ENCODE results near the gene CHN2.

CHN2 gene

DNA sequence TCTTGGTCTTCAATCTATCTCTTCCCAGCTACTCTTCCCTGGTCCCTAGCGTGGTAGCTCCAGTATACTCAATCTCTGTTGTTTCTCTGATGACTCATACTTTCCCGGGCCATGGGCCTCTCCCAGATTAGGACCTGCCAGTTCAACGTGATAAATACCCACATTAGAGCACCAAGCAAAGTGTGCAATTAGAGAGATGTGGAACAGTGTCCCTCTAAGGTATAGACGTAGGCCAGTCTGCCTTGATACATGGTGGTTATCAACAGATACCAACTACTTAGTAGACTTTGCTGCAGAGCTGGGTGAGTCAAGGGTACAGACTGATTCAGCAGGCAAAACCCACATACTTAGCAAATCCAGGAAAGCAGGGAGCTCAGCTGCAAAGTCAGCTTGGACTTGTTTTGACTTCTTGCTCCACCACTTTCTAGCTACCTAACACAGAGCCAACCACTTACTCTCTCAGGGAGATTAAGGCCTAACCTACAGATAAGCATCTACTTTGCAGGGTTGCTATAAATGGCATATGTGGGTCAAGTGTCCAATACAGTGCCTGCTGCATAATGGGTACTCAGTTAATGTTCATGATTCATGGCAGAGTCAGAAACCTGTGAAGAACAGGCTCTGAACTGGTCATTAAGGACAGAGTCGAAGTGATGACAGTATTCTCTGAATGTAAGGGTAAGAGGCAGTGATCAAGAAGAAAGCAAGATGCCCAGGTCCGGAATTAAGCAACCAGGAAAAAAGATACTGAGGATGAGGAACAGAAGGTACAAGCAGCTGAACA is 176.1 kb downstream of the CHN2 start:
- DNase-seq = peak in 1 of 2 experiments; percentile 17

DNA sequence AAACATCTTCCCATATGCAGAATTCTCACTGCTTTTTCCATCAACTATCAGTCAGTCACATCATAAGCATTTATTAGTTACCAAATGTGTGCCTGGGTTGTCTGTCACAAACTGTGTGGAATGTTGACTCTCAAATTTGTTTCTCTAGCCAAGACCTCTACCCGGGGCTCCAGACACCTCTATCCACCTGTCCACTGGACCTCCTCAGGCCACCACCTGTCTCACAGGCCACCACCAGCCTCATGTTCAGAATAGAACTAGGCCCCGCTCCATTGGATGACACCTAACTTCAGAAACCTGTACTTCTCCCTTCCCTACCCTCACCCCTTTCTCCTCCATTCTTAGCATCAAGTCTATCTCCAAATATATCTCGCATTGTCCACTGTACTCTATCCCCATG is 176.9 kb downstream of the CHN2 start:
- no peak for DNase-seq

DNA sequence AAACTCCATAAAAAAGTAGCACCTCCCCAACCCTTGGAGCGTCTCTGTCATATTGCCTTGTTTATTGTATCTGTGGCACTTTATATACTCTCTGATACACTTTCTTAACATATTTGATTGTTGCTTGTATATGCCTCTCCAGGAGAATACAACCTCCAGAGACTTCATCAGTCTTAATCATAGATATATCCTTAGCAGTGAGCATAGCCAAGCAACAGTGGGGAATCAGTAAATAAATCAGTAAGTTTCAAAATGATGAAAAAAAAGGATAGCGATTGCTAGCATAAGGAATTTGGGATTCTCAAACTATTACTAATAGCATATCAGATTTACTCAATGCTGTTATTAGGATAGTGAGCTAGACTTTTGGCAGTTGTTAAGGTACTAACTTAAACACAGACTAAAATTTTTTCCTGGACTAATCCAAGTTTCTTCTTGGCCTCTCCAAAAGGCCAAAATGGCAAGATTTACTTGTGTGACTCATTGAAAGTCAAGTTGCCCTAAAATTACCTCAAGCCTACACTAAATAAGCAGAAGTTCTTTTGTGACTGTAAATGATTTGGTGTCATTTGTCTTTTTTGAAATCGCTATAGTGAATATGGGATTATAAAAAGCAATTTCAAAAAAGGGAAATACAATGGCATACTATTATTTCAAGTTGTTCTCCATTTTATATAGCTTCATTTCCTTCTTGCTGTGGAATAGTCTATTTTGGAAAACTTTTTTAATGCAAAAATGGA is 177.9 kb downstream of the CHN2 start:
- no peak for DNase-seq

GRCh38 chr7:29375641-29376562 is 181.3 kb downstream of the CHN2 start:
- no peak for DNase-seq

- no peak for DNase-seq
Observed at GRCh38 chr7:29377718-29378117, 183.1 kb downstream of the CHN2 start.

DNA sequence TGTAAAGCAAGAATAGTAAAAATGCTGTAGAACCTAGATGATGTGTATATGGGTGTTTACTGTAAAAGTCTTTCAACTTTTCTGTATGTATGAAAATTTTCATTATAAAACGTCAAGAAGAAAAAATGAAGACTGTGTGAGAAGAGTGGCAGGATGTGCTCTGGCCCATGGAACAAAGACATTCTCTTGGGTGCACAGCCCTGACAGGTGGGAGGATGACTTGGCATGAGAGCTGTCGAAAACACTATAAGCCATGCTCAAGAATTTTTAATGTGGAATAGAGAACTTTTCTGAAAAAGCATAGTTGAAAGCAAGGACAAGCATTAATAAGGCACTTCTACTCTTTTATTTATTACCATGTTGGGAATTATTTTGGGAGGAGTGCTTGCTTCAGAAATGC is 185.0 kb downstream of the CHN2 start:
- DNase-seq = no peak

DNA sequence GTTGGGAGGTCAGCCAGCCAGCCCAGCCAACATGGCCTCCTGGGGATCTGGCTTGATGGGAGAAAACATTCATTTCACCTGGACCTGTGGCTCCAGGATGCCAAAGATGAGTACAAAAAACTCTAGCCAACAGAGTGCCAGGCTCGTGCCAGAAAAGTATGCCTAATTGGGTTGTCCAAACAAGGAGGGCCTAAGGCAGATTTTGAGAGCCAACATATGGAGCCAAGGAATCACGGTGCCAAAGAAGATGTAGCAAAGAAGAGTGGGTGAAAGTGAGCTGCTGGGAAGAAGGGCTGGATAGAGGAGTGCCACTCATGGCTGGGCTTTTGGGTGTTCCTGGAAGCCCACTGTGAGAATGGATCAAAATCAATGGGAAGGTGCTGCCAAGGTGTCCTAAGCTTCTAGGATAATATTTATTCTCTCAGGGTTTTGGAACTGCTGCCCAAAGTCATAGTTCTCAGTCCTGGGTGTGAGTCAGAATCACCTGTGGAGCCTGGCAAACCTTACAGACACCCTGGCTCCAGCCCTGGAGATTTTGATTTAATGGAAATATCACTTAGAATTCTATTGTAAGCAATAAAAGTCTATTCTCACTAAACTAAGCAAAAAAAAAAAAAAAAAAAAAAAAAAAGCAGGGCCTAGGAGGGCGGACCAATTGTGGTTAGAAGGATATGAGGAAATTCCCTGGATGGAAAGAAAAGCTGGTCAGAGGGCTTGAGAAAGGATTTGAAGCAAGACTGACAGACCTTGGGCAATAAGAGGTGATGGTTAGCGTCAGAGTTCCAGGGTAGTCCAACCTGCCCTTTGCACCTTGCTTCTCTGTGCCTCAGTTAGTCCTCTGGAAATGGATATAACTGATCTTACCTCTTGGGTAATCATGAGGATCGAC is 186.9 kb downstream of the CHN2 start:
- DNase-seq = no peak

GRCh38 chr7:29384277-29384676 is 189.7 kb downstream of the CHN2 start:
- DNase-seq = no peak

DNA sequence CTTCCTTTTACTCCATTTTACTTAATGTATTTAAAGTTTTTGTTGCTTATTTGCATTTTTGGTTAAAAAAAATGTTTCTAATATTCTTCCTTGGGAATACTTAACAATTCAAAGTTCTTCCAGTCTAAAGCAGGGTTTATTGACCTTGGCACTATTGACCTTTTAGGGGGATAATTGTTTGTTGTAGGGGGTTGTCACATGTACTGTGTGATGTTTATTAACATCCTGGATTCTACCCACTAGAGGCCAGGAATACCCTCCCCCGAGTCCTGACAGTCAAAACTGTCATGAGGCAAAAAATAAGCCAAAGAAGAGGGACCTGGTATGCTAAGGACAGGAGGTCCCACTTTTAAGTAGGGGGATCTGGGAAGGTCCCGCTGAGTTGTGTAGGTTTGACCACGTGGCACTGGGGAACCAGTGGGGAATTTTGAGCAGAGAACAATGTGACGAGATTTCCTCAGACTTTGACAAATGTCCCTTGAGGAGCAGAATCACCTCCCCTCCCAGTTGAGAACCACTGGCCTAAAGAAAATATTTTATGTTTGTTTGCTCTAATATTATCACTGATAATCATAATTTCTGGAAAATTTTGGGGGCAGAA is 190.7 kb downstream of the CHN2 start:
- no peak for DNase-seq

- no peak for DNase-seq
Observed at GRCh38 chr7:29386196-29386765, 191.7 kb downstream of the CHN2 start.

GRCh38 chr7:29391262-29391661 is 196.7 kb downstream of the CHN2 start:
- DNase-seq = no peak

DNA sequence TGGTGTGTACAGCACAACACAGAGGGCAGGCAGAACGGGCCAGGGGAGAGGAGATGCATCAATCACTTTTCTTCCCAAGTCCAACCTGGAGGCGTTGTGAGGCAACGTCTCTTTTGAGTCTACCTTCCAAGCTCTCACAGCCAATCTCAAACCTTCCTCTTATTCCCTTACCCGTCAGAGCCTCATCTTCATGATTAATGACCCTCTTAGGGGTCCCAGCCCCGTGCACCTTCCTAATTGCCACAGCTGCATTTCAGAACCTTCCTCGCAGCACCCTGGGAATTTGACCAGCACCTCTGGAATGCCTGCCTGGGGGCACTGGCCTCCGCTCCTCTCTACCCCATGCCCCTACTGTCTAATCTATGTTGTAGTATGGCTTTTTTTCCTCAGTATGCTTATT is 199.7 kb downstream of the CHN2 start:
- DNase-seq = no peak

DNA sequence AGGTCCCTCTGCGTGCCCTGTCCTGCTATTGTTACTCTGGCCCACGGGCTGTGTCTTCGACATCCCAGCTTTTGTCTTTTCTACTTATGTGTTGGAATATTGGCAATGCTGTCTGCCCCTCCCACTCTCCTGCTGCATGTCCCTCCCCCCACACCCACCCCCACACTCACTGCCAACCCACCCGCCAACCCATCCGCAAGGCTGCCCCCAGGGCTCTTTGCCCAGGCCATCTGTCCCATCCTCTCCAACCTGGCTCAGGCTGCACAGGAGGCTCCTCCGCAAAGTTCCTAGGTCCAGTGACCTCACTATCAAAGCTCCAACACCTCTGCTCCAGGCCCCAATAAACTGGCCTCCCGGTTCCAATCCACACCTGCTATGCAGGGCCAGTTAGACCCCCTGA is 202.0 kb downstream of the CHN2 start:
- no peak for DNase-seq

GRCh38 chr7:29397398-29397797 is 202.8 kb downstream of the CHN2 start:
- no peak for DNase-seq

DNA sequence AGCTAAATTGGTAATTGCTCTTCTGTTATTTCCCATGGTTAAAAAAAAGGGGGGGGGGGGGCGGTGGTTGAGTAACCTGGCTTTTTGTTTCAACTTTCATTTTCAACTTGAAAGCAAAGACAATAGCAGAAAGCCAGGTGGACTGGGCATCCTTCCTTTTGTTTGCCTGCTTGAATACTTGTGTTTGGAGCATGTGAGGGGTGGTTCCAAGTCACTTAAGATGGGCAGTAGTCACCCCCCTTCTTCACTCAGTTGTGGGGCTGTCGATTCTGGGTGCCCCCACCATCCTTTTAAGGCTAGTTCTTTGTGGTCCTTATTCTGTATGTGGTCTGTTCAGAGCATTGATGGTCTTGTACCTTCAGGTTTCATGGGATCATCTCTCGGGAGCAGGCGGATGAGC is 203.4 kb downstream of the CHN2 start:
- no peak for DNase-seq

DNA sequence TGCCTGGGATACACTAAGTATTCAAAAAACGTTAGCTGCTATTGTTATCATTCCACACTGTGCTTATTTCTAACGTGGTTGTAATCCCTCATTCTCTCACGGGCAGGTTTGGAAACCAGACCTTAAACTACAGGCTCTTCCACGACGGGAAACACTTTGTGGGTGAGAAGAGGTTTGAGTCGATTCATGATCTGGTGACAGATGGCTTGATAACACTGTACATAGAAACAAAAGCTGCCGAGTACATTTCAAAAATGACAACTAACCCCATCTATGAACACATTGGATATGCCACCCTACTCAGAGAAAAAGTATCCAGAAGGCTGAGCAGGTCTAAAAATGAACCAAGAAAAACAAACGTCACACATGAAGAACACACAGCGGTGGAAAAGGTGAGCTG is 205.9 kb downstream of the CHN2 start:
- no peak for DNase-seq

- DNase-seq = no peak
Observed at GRCh38 chr7:29401769-29402168, 207.2 kb downstream of the CHN2 start.

GRCh38 chr7:29405891-29406290 is 211.3 kb downstream of the CHN2 start:
- DNase-seq = no peak

DNA sequence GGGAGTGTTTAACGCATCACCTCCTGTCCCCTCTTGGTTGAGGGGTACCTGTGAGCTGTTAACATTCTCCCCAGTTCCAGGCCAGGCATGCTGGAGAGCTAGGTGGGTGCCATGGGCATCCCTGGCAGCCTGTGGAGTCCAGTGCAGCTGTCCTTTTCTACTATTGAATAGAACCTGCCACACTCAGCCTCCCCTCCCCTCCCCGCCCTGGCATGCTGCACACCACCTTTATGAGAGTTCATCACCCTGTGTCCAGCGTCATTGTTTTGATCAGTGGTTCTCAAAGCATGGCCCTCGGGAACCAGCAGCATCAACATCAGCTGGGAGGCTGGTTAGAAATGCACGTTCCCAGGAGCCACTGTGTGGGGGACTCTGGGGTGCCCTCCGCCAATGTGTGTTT is 211.8 kb downstream of the CHN2 start:
- DNase-seq = no peak

DNA sequence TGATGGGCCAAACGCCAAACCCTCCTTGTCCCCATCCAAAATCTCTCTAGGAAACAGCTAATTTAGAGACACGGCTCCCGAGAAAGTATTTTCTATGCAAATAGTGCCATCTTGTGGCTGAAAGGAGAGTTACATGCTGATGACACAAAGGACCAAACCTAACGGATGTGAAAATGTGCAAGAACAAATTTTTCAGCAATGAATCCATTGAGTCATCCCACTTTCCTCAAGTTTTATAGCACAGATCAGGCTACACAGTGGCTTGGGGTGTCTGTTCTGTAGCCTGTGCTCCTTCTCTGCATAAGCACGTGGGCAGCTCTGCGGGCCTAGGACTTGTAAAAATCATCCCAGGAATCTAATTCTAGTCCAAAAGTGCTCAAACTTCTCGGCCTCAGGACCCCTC is 214.3 kb downstream of the CHN2 start:
- DNase-seq = peak; percentile 41 to 50

- DNase-seq = no peak
Observed at GRCh38 chr7:29410996-29411395, 216.4 kb downstream of the CHN2 start.

DNA sequence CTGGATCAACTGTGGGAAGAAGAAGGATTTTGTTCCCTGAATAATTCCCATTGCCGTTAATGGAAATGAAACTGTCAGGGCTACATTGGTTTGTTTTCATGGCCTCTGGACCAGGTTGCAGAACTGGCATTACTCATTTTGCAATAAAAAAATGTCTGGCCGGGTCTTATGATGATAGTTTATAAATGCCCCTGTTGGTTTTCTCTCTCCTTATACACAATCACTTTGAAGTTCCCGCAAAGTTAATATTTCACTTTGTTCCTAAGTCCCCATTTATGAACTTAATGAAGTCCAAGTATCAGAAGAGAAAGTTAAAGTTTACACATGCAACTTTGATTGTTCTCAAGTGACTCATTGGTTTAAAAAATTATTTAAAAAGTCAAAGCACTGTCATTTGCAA is 218.3 kb downstream of the CHN2 start:
- no peak for DNase-seq
